Heart right ventricle (tissue), 16 donors: Measurements from ENCODE around the gene PGA4. TPM values are rescaled to one million over a fixed set of nuclear protein-coding genes. Genes with fewer than 3 reads are reported as not detected.
A peak's percentile ranks its signal among the peaks of the same experiment; 100 is the strongest.

Source experiments
- ATAC-seq, 8 donors: fragments of 200-7000 bp; cut with Tn5 transposase; one replicate each; pipeline ENCODE4 v1.9.1; 2020; ENCODE audit warnings: mild to moderate bottlenecking in 8 of 8, moderate library complexity in 8 of 8, moderate number of reproducible peaks in 1 of 8
- DNase-seq, 2 donors: peaks; one replicate each; pipeline ENCODE4 v3.0.0-alpha.2; 2020
- H3K27ac ChIP-seq, 10 donors: fragments of 200-600 bp; sonication (generic) in 2 of 10; one replicate each; pipeline versions ENCODE4 v1.5.0 to v1.8.0; 2020 to 2022; ENCODE audit warnings: mild to moderate bottlenecking in 3 of 10
- H3K27me3 ChIP-seq, 7 donors: fragments of 200-600 bp; one replicate each; pipeline ENCODE4 v1.8.0; 2021 to 2022; ENCODE audit warnings: mild to moderate bottlenecking in 2 of 7
- H3K36me3 ChIP-seq, 9 donors: fragments of 200-600 bp; sonication (generic) in 1 of 9; one replicate each; pipeline versions ENCODE4 v1.5.0 to v1.8.0; 2020 to 2022; ENCODE audit warnings: mild to moderate bottlenecking in 2 of 9
- H3K4me1 ChIP-seq, 9 donors: fragments of 200-600 bp; sonication (generic) in 1 of 9; one replicate each; pipeline versions ENCODE4 v1.5.0 to v1.8.0; 2020 to 2022; ENCODE audit warnings: mild to moderate bottlenecking in 4 of 9
- H3K4me3 ChIP-seq, 10 donors: fragments of 200-600 bp; sonication (generic) in 2 of 10; one replicate each; pipeline versions ENCODE4 v1.5.0 to v1.8.0; 2020 to 2022; ENCODE audit warnings: mild to moderate bottlenecking in 7 of 10, moderate library complexity in 2 of 10
- H3K9me3 ChIP-seq, 11 donors: fragments of 200-600 bp in 10 of 11; sonication (generic) in 2 of 11; one replicate each; pipeline versions ENCODE4 v1.5.0 to v1.8.0; 2013 to 2022; ENCODE audit warnings: mild to moderate bottlenecking in 2 of 11, control low read depth in 1 of 11, moderate library complexity in 1 of 11
- CTCF ChIP-seq, 9 donors: fragments of 200-600 bp; sonication (generic) in 2 of 9; IDR thresholded peaks; one replicate each; pipeline versions ENCODE4 v1.5.0 to v1.8.0; 2021 to 2022; ENCODE audit warnings: antibody characterized with exemption in 9 of 9, mild to moderate bottlenecking in 5 of 9, moderate library complexity in 1 of 9
- WGBS, 2 donors: extraction: QIAGEN DNeasy Blood & Tissue Kit; methylation state at CpG; one replicate each; pipeline ENCODE4 v1.1.7; 2013; ENCODE audit warnings: inconsistent platforms in 1 of 2; 5-methylcytosine and 5-hydroxymethylcytosine counted together
- intact Hi-C, 10 donors: fragments of 100-400 bp; cut with DNase I; formaldehyde crosslinking; loops; one replicate each; pipeline versions ENCODE4 v1.11.1 to v1.14.2; 2022
- polyA plus RNA-seq, 2 donors: library from polyadenylated mRNA; stranded (reverse); fragments of 200-250 nt; gene quantifications; one replicate each; pipeline ENCODE4 v1.2.3, GENCODE V29; 2013
- total RNA-seq, 10 donors: library from RNA; stranded (reverse); fragmentation: NEBNext Ultra II Directional in 3 of 10; extraction: Animal tissue kit (Norgen Biotek cat#: 25700) in 3 of 10; gene quantifications; one replicate each; pipeline versions ENCODE4 v1.2.1 to v1.2.4, GENCODE V29; 2021 to 2023
- donor health status: Arrhythmogenic right ventricular cardiomyopathy.
- donor health status: ischemic (EF 13 %, LVEDD 7.1; RV severe dilation, severe dysfunction).
- donor health status: healthy with polysubstance abuse.
- donor health status: DM: no; HTN: yes; CAD: no.
- donor health status: DM: no; HTN: no; CAD: no.
- donor health status: ischemic (EF 25% LVEDD 6.9; RV normal size, moderate dysfunction).
- donor health status: ischemic (EF 25% LVEDD 5.7; RV mildly dilated, moderate dysfunction).
- donor health status: healthy.
- donor health status: DM: yes; HTN: yes; CAD: no.
- donor health status: Ischemic cardiomyopathy.
- donor health status: ischemic (EF 35%, LVEDD 5.7; RV mildly dilated, moderate dysfunction).
- donor health status: nonischemic (EF 11% LVEDD 7.7; RV severe dilation, severe dysfunction).
- donor health status: DM: yes; HTN: yes; CAD: no.
- donor health status: PGD.
- donor health status: ischemic (EF 29% LVEDD 5.4; RV normal size, mild dysfunction).
- donor health status: nonischemic (EF 23%, LVEDD 6.1; RV moderate dilation, normal function).

PGA4 gene
- total and polyA plus RNA-seq, 12 donors, result 0.76 to 2.6 (median 2.2) TPM; not detected in 8

- no peak for ATAC-seq
- WGBS, 2 donors, result 92% methylated on average over 15 of the region's 15 CpGs
- intact Hi-C loops, result no loop called here
These were observed 46.6 kb downstream of the PGA4 start for GRCh38 chr11:61268588-61269250.

GRCh38 chr11:61270354-61271076, 48.4 kb downstream of the PGA4 start:
- whole genome bisulfite sequencing, 2 donors, result 91 to 93% methylated on average over 7 of the region's 7 CpGs
- no peak overlapping the region for H3K4me3 ChIP-seq
- TF ChIP-seq CTCF (IDR thresholded peaks at IDR 0.05), result no peak
- DNase-seq (no peak), ATAC-seq (no peak)
- H3K27ac ChIP-seq, result no peak overlapping the region
- H3K27me3 ChIP-seq, result no peaks in the 10 kb centered on the region
- intact Hi-C loops, result no loop called here
- H3K9me3 ChIP-seq, result no peaks in the 10 kb centered on the region
- peaks cover 0 to 3% (median 0%) of the 10 kb centered on the region in 9 donors for H3K36me3 ChIP-seq
- H3K4me1 ChIP-seq, result no peaks in the 10 kb centered on the region

More at GRCh38 chr11:61268588-61269250, 46.6 kb downstream of the PGA4 start:
- Histone ChIP-seq H3K27me3 (no peaks in the 10 kb centered on the region), H3K4me3 (no peak overlapping the region), H3K36me3 (no peaks in the 10 kb centered on the region), H3K4me1 (no peaks in the 10 kb centered on the region), H3K27ac (no peak overlapping the region), H3K9me3 (no peaks in the 10 kb centered on the region)
- DNase-seq, result no peak
- TF ChIP-seq CTCF (IDR thresholded peaks at IDR 0.05), result no peak

GRCh38 chr11:61272731-61273130, 50.6 kb downstream of the PGA4 start:
- no peaks in the 10 kb centered on the region for H3K4me1 ChIP-seq
- no peak overlapping the region for H3K4me3 ChIP-seq
- no peak for TF ChIP-seq CTCF (IDR thresholded peaks at IDR 0.05)
- WGBS, 2 donors, result 97 to 98% methylated on average over 3 of the region's 3 CpGs
- no peak overlapping the region for H3K27ac ChIP-seq
- peaks cover 0 to 3% (median 0%) of the 10 kb centered on the region in 9 donors for H3K36me3 ChIP-seq
- H3K27me3 ChIP-seq, result no peaks in the 10 kb centered on the region
- DNase-seq, result no peak
- H3K9me3 ChIP-seq, result no peaks in the 10 kb centered on the region
- ATAC-seq, result no peak
- intact Hi-C loops, result no loop called here

- ATAC-seq, result peak in 3 of 8 donors; percentile 8 to 51 (median 23)
These were observed 51.3 kb downstream of the PGA4 start for GRCh38 chr11:61273178-61274078.

More at GRCh38 chr11:61273178-61274078, 51.3 kb downstream of the PGA4 start:
- intact Hi-C loops, result no loop called here
- Histone ChIP-seq H3K4me1 (no peaks in the 10 kb centered on the region), H3K27me3 (no peaks in the 10 kb centered on the region), H3K27ac (no peak overlapping the region), H3K9me3 (no peaks in the 10 kb centered on the region), H3K36me3 (peaks cover 0 to 3% (median 0%) of the 10 kb centered on the region in 9 donors), H3K4me3 (no peak overlapping the region)
- TF ChIP-seq CTCF (IDR thresholded peaks at IDR 0.05), result no peak
- DNase-seq, result no peak
- 75 to 79% methylated on average over 16 of the region's 16 CpGs for WGBS, 2 donors
